EL (cell line): Measurements from ENCODE around the gene SLC22A4.

ENCODE experiments used
- DNase-seq: peaks from one replicate; pipeline ENCODE4 v3.0.0-alpha.2; 2016

The SLC22A4 gene

GRCh38 chr5:132344775-132345514 is 50.8 kb downstream of the SLC22A4 start:
- no peak for DNase-seq

- DNase-seq: no peak
These were observed 59.3 kb downstream of the SLC22A4 start for GRCh38 chr5:132353486-132353995.

- no peak for DNase-seq
These were observed 60.4 kb downstream of the SLC22A4 start for GRCh38 chr5:132354381-132355139.

- no peak for DNase-seq
These were observed 61.1 kb downstream of the SLC22A4 start for GRCh38 chr5:132355140-132355765.

GRCh38 chr5:132358775-132359174 is 64.6 kb downstream of the SLC22A4 start:
- no peak for DNase-seq

GRCh38 chr5:132362086-132362485 is 67.9 kb downstream of the SLC22A4 start:
- no peak for DNase-seq

- DNase-seq: peak; percentile 93
These were observed 69.4 kb downstream of the SLC22A4 start for GRCh38 chr5:132363431-132364112.

- peak; percentile 85 for DNase-seq
These were observed 70.1 kb downstream of the SLC22A4 start for GRCh38 chr5:132364319-132364718.

GRCh38 chr5:132365213-132365612 is 71.0 kb downstream of the SLC22A4 start:
- peak; percentile 93 for DNase-seq

- no peak for DNase-seq
These were observed 74.0 kb downstream of the SLC22A4 start for GRCh38 chr5:132368186-132368585.

- DNase-seq: no peak
These were observed 74.8 kb downstream of the SLC22A4 start for GRCh38 chr5:132369007-132369473.

- DNase-seq: peak; percentile 68
These were observed 75.4 kb downstream of the SLC22A4 start, which contains the start of gene SLC22A5 for GRCh38 chr5:132369474-132370180. Gene SLC22A5, plus strand, starts transcription at chr5:132369710. Its CDS starts 263 bp downstream, at chr5:132369973.

GRCh38 chr5:132370181-132370970 is 76.2 kb downstream of the SLC22A4 start:
- DNase-seq: no peak

GRCh38 chr5:132370971-132371602 is 76.9 kb downstream of the SLC22A4 start:
- no peak for DNase-seq

GRCh38 chr5:132371603-132371994 is 77.4 kb downstream of the SLC22A4 start:
- DNase-seq: no peak

GRCh38 chr5:132372127-132372526 is 77.9 kb downstream of the SLC22A4 start:
- no peak for DNase-seq

GRCh38 chr5:132372542-132372941 is 78.3 kb downstream of the SLC22A4 start:
- DNase-seq: no peak

GRCh38 chr5:132375957-132376356 is 81.8 kb downstream of the SLC22A4 start:
- DNase-seq: no peak

GRCh38 chr5:132376694-132377641 is 82.8 kb downstream of the SLC22A4 start:
- DNase-seq: no peak
